Measurements from ENCODE around the gene MUC6.

MUC6 gene

GRCh38 chr11:1075341-1075911 is 38.9 kb upstream of the MUC6 start:
- no peak for TF ChIP-seq CTCF (IDR thresholded peaks at IDR 0.05; ENCODE audit: low read depth, low read length, missing control alignments)
- in situ Hi-C loops (cut with HindIII; ENCODE audit: low sequenced_read_pairs): no loop called here
- DNase-seq (ENCODE audit: low read depth): no peak
- no peak overlapping the region for H3K4me3 ChIP-seq (ENCODE audit: low read depth, low read length)

GRCh38 chr11:1074244-1075221 is 38.0 kb upstream of the MUC6 start, which contains the start of gene MUC2:
TSS of gene MUC2 (plus strand) at chr11:1074874.
- no peak for DNase-seq (ENCODE audit: low read depth)
- H3K4me3 ChIP-seq (ENCODE audit: low read depth, low read length): no peak within 1 kb of the TSS
- TF ChIP-seq CTCF (IDR thresholded peaks at IDR 0.05; ENCODE audit: low read depth, low read length, missing control alignments): no peak
- in situ Hi-C loops (cut with HindIII; ENCODE audit: low sequenced_read_pairs): no loop called here

- TF ChIP-seq CTCF (IDR thresholded peaks at IDR 0.05; ENCODE audit: low read depth, low read length, missing control alignments): no peak
- in situ Hi-C loops (cut with HindIII; ENCODE audit: low sequenced_read_pairs): no loop called here
- DNase-seq (ENCODE audit: low read depth): no peak
- H3K4me3 ChIP-seq (ENCODE audit: low read depth, low read length): no peak overlapping the region
Observed at GRCh38 chr11:1073851-1074243, 37.3 kb upstream of the MUC6 start.

- no peak overlapping the region for H3K4me3 ChIP-seq (ENCODE audit: low read depth, low read length)
- no peak for TF ChIP-seq CTCF (IDR thresholded peaks at IDR 0.05; ENCODE audit: low read depth, low read length, missing control alignments)
- no peak for DNase-seq (ENCODE audit: low read depth)
- in situ Hi-C loops (cut with HindIII; ENCODE audit: low sequenced_read_pairs): no loop called here
Observed at GRCh38 chr11:1073261-1073724, 36.8 kb upstream of the MUC6 start.

GRCh38 chr11:1072821-1073231 is 36.3 kb upstream of the MUC6 start:
- DNase-seq (ENCODE audit: low read depth): no peak
- no peak overlapping the region for H3K4me3 ChIP-seq (ENCODE audit: low read depth, low read length)
- in situ Hi-C loops (cut with HindIII; ENCODE audit: low sequenced_read_pairs): no loop called here
- no peak for TF ChIP-seq CTCF (IDR thresholded peaks at IDR 0.05; ENCODE audit: low read depth, low read length, missing control alignments)

- in situ Hi-C loops (cut with HindIII; ENCODE audit: low sequenced_read_pairs): no loop called here
- no peak overlapping the region for H3K4me3 ChIP-seq (ENCODE audit: low read depth, low read length)
- TF ChIP-seq CTCF (IDR thresholded peaks at IDR 0.05; ENCODE audit: low read depth, low read length, missing control alignments): no peak
- no peak for DNase-seq (ENCODE audit: low read depth)
Observed at GRCh38 chr11:1072116-1072820, 35.8 kb upstream of the MUC6 start.

Data from astrocyte of the cerebellum (primary cell).